Caki2 (cell line): ENCODE results near the gene ZBTB12. TPM values are rescaled to one million over a fixed set of nuclear protein-coding genes. Genes with fewer than 3 reads are reported as not detected.
"Not testable (repeated sequence)": the region's sequence is repeated elsewhere in the genome, so short reads cannot be mapped to it uniquely, and the experiment has no call there.

Source experiments
- DNase-seq: peaks from one replicate; pipeline ENCODE4 v3.0.0-alpha.2; 2015; ENCODE audit warnings: low read depth
- in situ Hi-C: cut with HindIII; loops from 2 replicates; pipeline ENCODE4 v1.10.0; 2016; ENCODE audit warnings: low sequenced_read_pairs, low pct_unique_long_range_greater_than_20kb, mixed read lengths
- total RNA-seq: library from RNA; depleted of rRNA; stranded (reverse); fragments of >200 nt; shearing (Covaris generic); gene quantifications from 2 replicates; pipeline ENCODE4 v1.2.3, GENCODE V29; 2014; ENCODE audit warnings: low replicate concordance

ZBTB12 gene
- total RNA-seq, 1 experiment from 2014 or later, result 5.5 TPM

GRCh38 chr6:31927863-31928671, 26.2 kb upstream of the ZBTB12 start:
- DNase-seq, result no peak
- in situ Hi-C loops, result no loop called here

GRCh38 chr6:31927242-31927862, 25.5 kb upstream of the ZBTB12 start, which contains the start of gene C2:
C2 (plus strand) TSS chr6:31927717; CDS start chr6:31927753, 36 bp downstream.
- in situ Hi-C loops, result no loop called here
- DNase-seq, result no peak

- in situ Hi-C loops, result no loop called here
Measured at GRCh38 chr6:31922942-31923341, 21.1 kb upstream of the ZBTB12 start.

GRCh38 chr6:31920811-31921210, 18.9 kb upstream of the ZBTB12 start:
- in situ Hi-C loops, result no loop called here
- DNase-seq, result no peak

More at GRCh38 chr6:31922942-31923341, 21.1 kb upstream of the ZBTB12 start:
- no peak for DNase-seq

GRCh38 chr6:31919624-31920303, 17.9 kb upstream of the ZBTB12 start:
- DNase-seq, result no peak
- in situ Hi-C loops, result no loop called here

- DNase-seq, result no peak
- in situ Hi-C loops, result no loop called here
Measured at GRCh38 chr6:31918069-31918720, 16.3 kb upstream of the ZBTB12 start.

- no peak for DNase-seq
Measured at GRCh38 chr6:31915756-31916155, 13.9 kb upstream of the ZBTB12 start.

GRCh38 chr6:31915351-31915750, 13.5 kb upstream of the ZBTB12 start:
- in situ Hi-C loops, result no loop called here
- DNase-seq, result no peak

More at GRCh38 chr6:31915756-31916155, 13.9 kb upstream of the ZBTB12 start:
- in situ Hi-C loops, result no loop called here

- no peak for DNase-seq
- in situ Hi-C loops, result no loop called here
Measured at GRCh38 chr6:31911826-31912585, 10.1 kb upstream of the ZBTB12 start.

- DNase-seq, in situ Hi-C loops: not testable (repeated sequence)
Measured at GRCh38 chr6:31909298-31909697, 7.4 kb upstream of the ZBTB12 start.

- in situ Hi-C loops, result no loop called here
- peak; percentile 23 for DNase-seq
Measured at GRCh38 chr6:31908791-31909190, 6.9 kb upstream of the ZBTB12 start.

- in situ Hi-C loops, result not testable (repeated sequence)
Measured at GRCh38 chr6:31908255-31908654, 6.4 kb upstream of the ZBTB12 start.

GRCh38 chr6:31907158-31907813, 5.4 kb upstream of the ZBTB12 start:
- peak; percentile 54 for DNase-seq
- in situ Hi-C loops, result no loop called here

More at GRCh38 chr6:31908255-31908654, 6.4 kb upstream of the ZBTB12 start:
- DNase-seq, result not testable (repeated sequence)

- in situ Hi-C loops, DNase-seq: not testable (repeated sequence)
Measured at GRCh38 chr6:31906727-31907126, 4.8 kb upstream of the ZBTB12 start.

GRCh38 chr6:31906122-31906521, 4.2 kb upstream of the ZBTB12 start:
- in situ Hi-C loops, result no loop called here
- no peak for DNase-seq

GRCh38 chr6:31905041-31905440, 3.2 kb upstream of the ZBTB12 start:
- DNase-seq, result no peak
- in situ Hi-C loops, result no loop called here

GRCh38 chr6:31903957-31904356, 2.1 kb upstream of the ZBTB12 start:
- no peak for DNase-seq
- in situ Hi-C loops, result no loop called here
